HCT116 (cell line): ENCODE results near the gene DNASE1L3. TPM values are rescaled to one million over a fixed set of nuclear protein-coding genes. Genes with fewer than 3 reads are reported as not detected.

Source experiments
- ATAC-seq: fragments of 200-7000 bp; cut with Tn5 transposase; 2 replicates; pipeline ENCODE4 v1.9.1; 2020; ENCODE audit warnings: mild to moderate bottlenecking, moderate library complexity
- BruUV-seq: library from RNA; stranded (reverse); fragments of 400-500 nt; replicated peaks from 2 replicates; lab custom pipeline; 2021; lab: Mats Ljungman, UMichigan
- CTCF ChIA-PET: fragments of 300-600 bp; sonication (Branson Sonifier 250); formaldehyde crosslinking; loops from one replicate; lab custom pipeline; 2021; ENCODE audit warnings: antibody characterized with exemption; lab: Charles Lee
- POLR2A ChIA-PET: fragments of 300-600, 350-600 bp; sonication (Branson Sonifier 250); formaldehyde crosslinking; loops from one replicate; lab custom pipeline; 2021; ENCODE audit warnings: antibody characterized with exemption; lab: Charles Lee
- RAD21 ChIA-PET, 2 experiments: fragments of 300-600 bp; sonication (Branson Sonifier 250); formaldehyde crosslinking; loops; one replicate each; lab custom pipeline; 2023; ENCODE audit warnings: low total read pairs in 2 of 2; ENCODE audit not compliant: uncharacterized antibody in 2 of 2, unreplicated experiment in 2 of 2, low non-redundant PET in 1 of 2; lab: Charles Lee
- DNase-seq: peaks from one replicate; pipeline ENCODE4 v3.0.0-alpha.2; 2010; ENCODE audit warnings: low read depth, low spot score
- H2AFZ ChIP-seq: fragments of 200-600 bp; shearing (Covaris generic), sonication (generic); 2 replicates; pipeline ENCODE4 v1.6.1; 2017; ENCODE audit warnings: low read depth, mixed run types, mixed read lengths, antibody characterized with exemption, low read length; ENCODE audit not compliant: poor library complexity, severe bottlenecking
- H3K27ac ChIP-seq: 2 replicates; pipeline ENCODE4 v1.5.1; 2012; ENCODE audit warnings: low read depth, low read length
- H3K27me3 ChIP-seq: fragments of 200-600 bp; sonication (generic); 2 replicates; pipeline ENCODE4 v1.6.1; 2016; ENCODE audit warnings: mixed run types, low read length, mixed read lengths; ENCODE audit not compliant: insufficient read depth
- H3K36me3 ChIP-seq, 2 experiments: fragments of 200-500 bp in 1 of 2; fragments of 200-600 bp in 1 of 2; sonication (Bioruptor generic) in 1 of 2; sonication (generic) in 1 of 2; 2 replicates each; pipeline versions ENCODE4 v1.5.1 to v1.6.1; 2014 to 2016; ENCODE audit warnings: low read length in 2 of 2, inconsistent platforms in 1 of 2, mixed read lengths in 1 of 2, mixed run types in 1 of 2; ENCODE audit not compliant: insufficient read depth in 2 of 2, control insufficient read depth in 1 of 2
- H3K4me1 ChIP-seq, 2 experiments: fragments of 200-600 bp in 1 of 2; sonication (generic) in 1 of 2; 2 replicates each; pipeline versions ENCODE4 v1.5.1 to v1.6.1; 2012 to 2017; ENCODE audit warnings: low read length in 2 of 2, inconsistent platforms in 1 of 2, mild to moderate bottlenecking in 1 of 2, mixed read lengths in 1 of 2, mixed run types in 1 of 2, moderate library complexity in 1 of 2; ENCODE audit not compliant: insufficient read depth in 2 of 2, control insufficient read depth in 1 of 2
- H3K4me2 ChIP-seq: fragments of 200-600 bp; sonication (generic); 2 replicates; pipeline ENCODE4 v1.6.1; 2017; ENCODE audit warnings: mixed run types, low read length, mixed read lengths
- H3K4me3 ChIP-seq, 2 experiments: fragments of 200-600 bp in 1 of 2; sonication (generic) in 1 of 2; replicated peaks in 1 of 2; 2 replicates each; pipeline ENCODE4 v1.5.1; 2011 to 2016; ENCODE audit warnings: low read length in 2 of 2, control low read depth in 1 of 2, low read depth in 1 of 2, mild to moderate bottlenecking in 1 of 2, mixed read lengths in 1 of 2, mixed run types in 1 of 2
- H3K79me2 ChIP-seq: fragments of 200-600 bp; sonication (generic); 2 replicates; pipeline ENCODE4 v1.6.1; 2017; ENCODE audit warnings: mild to moderate bottlenecking, mixed run types, low read length, moderate library complexity, mixed read lengths; ENCODE audit not compliant: insufficient read depth
- H3K9ac ChIP-seq: fragments of 200-600 bp; sonication (generic); 2 replicates; pipeline ENCODE4 v1.6.1; 2016; ENCODE audit warnings: low read length, mixed read lengths
- H3K9me2 ChIP-seq: fragments of 200-600 bp; sonication (generic), shearing (Covaris generic); 2 replicates; pipeline ENCODE4 v1.6.1; 2017; ENCODE audit warnings: mixed run types, mild to moderate bottlenecking, moderate library complexity; ENCODE audit not compliant: insufficient read depth
- H3K9me3 ChIP-seq, 2 experiments: fragments of 200-500 bp in 1 of 2; fragments of 200-600 bp in 1 of 2; sonication (Bioruptor generic) in 1 of 2; sonication (generic) in 1 of 2; 2 replicates each; pipeline ENCODE4 v1.6.1; 2014 to 2017; ENCODE audit warnings: low read length in 2 of 2, mixed read lengths in 2 of 2, inconsistent platforms in 1 of 2, low read depth in 1 of 2, mild to moderate bottlenecking in 1 of 2, mixed run types in 1 of 2, moderate library complexity in 1 of 2; ENCODE audit not compliant: control insufficient read depth in 1 of 2, insufficient read depth in 1 of 2
- H4K20me1 ChIP-seq: fragments of 200-600 bp; sonication (generic), shearing (Covaris generic); 2 replicates; pipeline ENCODE4 v1.6.1; 2017; ENCODE audit warnings: mixed run types, mild to moderate bottlenecking, moderate library complexity; ENCODE audit not compliant: insufficient read depth
- CBX3 ChIP-seq: IDR thresholded peaks from 2 replicates; pipeline ENCODE4 v1.6.1; 2012; ENCODE audit warnings: low read depth
- CEBPB ChIP-seq: IDR thresholded peaks from 2 replicates; pipeline ENCODE4 v1.6.1; 2012; ENCODE audit warnings: low read depth
- EZH2 ChIP-seq: fragments of 200-600 bp; sonication (generic); IDR thresholded peaks from 2 replicates; pipeline ENCODE4 v1.6.1; 2017; ENCODE audit warnings: antibody characterized with exemption, mixed run types
- EZH2phosphoT487 ChIP-seq: fragments of 200-600 bp; IDR thresholded peaks from 2 replicates; pipeline ENCODE4 v1.6.1; 2018; ENCODE audit warnings: antibody characterized with exemption, borderline replicate concordance
- SP1 ChIP-seq: IDR thresholded peaks from 2 replicates; pipeline ENCODE4 v1.6.1; 2012; ENCODE audit warnings: low read depth
- TCF7L2 ChIP-seq: IDR thresholded peaks from 2 replicates; pipeline ENCODE4 v1.7.0; 2011; ENCODE audit warnings: borderline replicate concordance, inconsistent platforms; ENCODE audit not compliant: insufficient read depth, insufficient read length; ENCODE audit errors: extremely low read depth
- intact Hi-C: fragments of 100-400 bp; cut with micrococcal nuclease; formaldehyde crosslinking; loops from 2 replicates; pipeline ENCODE4 v1.10.0; 2022
- total RNA-seq: library from RNA; stranded (reverse); gene quantifications from one replicate; pipeline ENCODE4 v1.2.1, GENCODE V29; 2021; ENCODE audit not compliant: unreplicated experiment
- TF ChIP-seq, protein P1 (sequence below), 3 experiments: fragments of 200-600 bp in 1 of 3; sonication (generic) in 1 of 3; IDR thresholded peaks in 2 of 3; conservative IDR thresholded peaks in 1 of 3; 2 replicates each; pipeline ENCODE4 v1.5.1; 2012 to 2017; ENCODE audit warnings: low read depth in 2 of 3, low read length in 2 of 3, antibody characterized with exemption in 1 of 3, borderline replicate concordance in 1 of 3, control low read depth in 1 of 3, mild to moderate bottlenecking in 1 of 3, mixed read lengths in 1 of 3, mixed run types in 1 of 3, moderate library complexity in 1 of 3; ENCODE audit not compliant: insufficient read depth in 1 of 3

DNASE1L3 gene
- total RNA-seq, 1 experiment from 2014 or later, result not detected

GRCh38 chr3:58207954-58208353 is 2.8 kb downstream of the DNASE1L3 start:
- Histone ChIP-seq H3K9ac (no peak overlapping the region), H3K4me3 (no peak overlapping the region), H2AFZ (no peak overlapping the region), H3K4me1 (peaks cover 0 to 13% of the 10 kb centered on the region in 2 experiments; a peak in 2 of 4 replicates), H3K79me2 (no peaks in the 10 kb centered on the region), H3K27ac (no peak overlapping the region), H3K36me3 (no peaks in the 10 kb centered on the region), H4K20me1 (no peaks in the 10 kb centered on the region), H3K27me3 (no peaks in the 10 kb centered on the region), H3K9me3 (no peaks in the 10 kb centered on the region), H3K4me2 (no peak overlapping the region), H3K9me2 (no peaks in the 10 kb centered on the region)
- CTCF ChIA-PET, result interaction anchor here (1.0 to 1.6 kb wide), 2 partner anchors 9 to 10 kb away, joined by 3 to 8 read pairs; no protein-coding TSS in a partner anchor
- POLR2A ChIA-PET, result no interaction called here
- ATAC-seq, result no peak
- intact Hi-C loops, result no loop called here
- no peak for DNase-seq
- TF ChIP-seq EZH2phosphoT487 (no peak), TCF7L2 (no peak), CBX3 (no peak)
- no TSS peak for BruUV-seq
- RAD21 ChIA-PET, result no interaction called here

- CTCF ChIA-PET, result no interaction called here
- no peak for DNase-seq
- BruUV-seq, result no TSS peak
- H3K27ac ChIP-seq, result no peak overlapping the region
- peak overlapping the region; percentile 42 for H3K4me2 ChIP-seq
- no peaks in the 10 kb centered on the region for H4K20me1 ChIP-seq
- no peaks in the 10 kb centered on the region for H3K36me3 ChIP-seq
- no peaks in the 10 kb centered on the region for H3K27me3 ChIP-seq
- no peak overlapping the region for H2AFZ ChIP-seq
- no peak overlapping the region for H3K4me3 ChIP-seq
- TF ChIP-seq CEBPB (0 out of 2 replicates have a peak, but pooled peaks have one; percentile 17), EZH2 (no peak), SP1 (0 out of 2 replicates have a peak, but pooled peaks have one; percentile 17), TCF7L2 (no peak), CBX3 (peak; percentile 27; the same call in 1 of the 2 replicates)
- TF ChIP-seq, protein P1, sequence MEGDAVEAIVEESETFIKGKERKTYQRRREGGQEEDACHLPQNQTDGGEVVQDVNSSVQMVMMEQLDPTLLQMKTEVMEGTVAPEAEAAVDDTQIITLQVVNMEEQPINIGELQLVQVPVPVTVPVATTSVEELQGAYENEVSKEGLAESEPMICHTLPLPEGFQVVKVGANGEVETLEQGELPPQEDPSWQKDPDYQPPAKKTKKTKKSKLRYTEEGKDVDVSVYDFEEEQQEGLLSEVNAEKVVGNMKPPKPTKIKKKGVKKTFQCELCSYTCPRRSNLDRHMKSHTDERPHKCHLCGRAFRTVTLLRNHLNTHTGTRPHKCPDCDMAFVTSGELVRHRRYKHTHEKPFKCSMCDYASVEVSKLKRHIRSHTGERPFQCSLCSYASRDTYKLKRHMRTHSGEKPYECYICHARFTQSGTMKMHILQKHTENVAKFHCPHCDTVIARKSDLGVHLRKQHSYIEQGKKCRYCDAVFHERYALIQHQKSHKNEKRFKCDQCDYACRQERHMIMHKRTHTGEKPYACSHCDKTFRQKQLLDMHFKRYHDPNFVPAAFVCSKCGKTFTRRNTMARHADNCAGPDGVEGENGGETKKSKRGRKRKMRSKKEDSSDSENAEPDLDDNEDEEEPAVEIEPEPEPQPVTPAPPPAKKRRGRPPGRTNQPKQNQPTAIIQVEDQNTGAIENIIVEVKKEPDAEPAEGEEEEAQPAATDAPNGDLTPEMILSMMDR (IDR thresholded peaks at IDR 0.05 in 2 of 3, conservative IDR thresholded peaks at IDR 0.05 in 1 of 3; ENCODE audit: borderline replicate concordance in 1 of 3, insufficient read depth in 1 of 3, low read depth in 2 of 3, low read length in 2 of 3), result no peak
- TF ChIP-seq, all 23 proteins: peak for 3
- ChIA-PET RAD21 (no interaction called here), POLR2A (no interaction called here)
- H3K79me2 ChIP-seq, result no peaks in the 10 kb centered on the region
- no peaks in the 10 kb centered on the region for H3K9me3 ChIP-seq
- peaks cover 0 to 13% of the 10 kb centered on the region in 2 experiments; a peak in 2 of 4 replicates for H3K4me1 ChIP-seq
- no peaks in the 10 kb centered on the region for H3K9me2 ChIP-seq
- intact Hi-C loops, result no loop called here
- no peak overlapping the region for H3K9ac ChIP-seq
- ATAC-seq, result peak; percentile 55
Observed at GRCh38 chr3:58206406-58207011, 4.3 kb downstream of the DNASE1L3 start.
